Type B pancreatic cell (in vitro differentiated cells): ENCODE results near the gene S100A12. TPM values are rescaled to one million over a fixed set of nuclear protein-coding genes. Genes with fewer than 3 reads are reported as not detected.

Experiments used
- DNase-seq: peaks from one replicate; pipeline ENCODE4 v3.0.0; 2021; ENCODE audit warnings: mixed read lengths; ENCODE audit not compliant: unreplicated experiment; ENCODE audit errors: extremely low spot score
- H3K27ac Mint-ChIP-seq: 2 replicates; pipeline ENCODE4 v1.8.0; 2021; ENCODE audit warnings: mild to moderate bottlenecking, mixed read lengths
- H3K27me3 Mint-ChIP-seq: 2 replicates; pipeline ENCODE4 v1.8.0; 2021; ENCODE audit warnings: mixed read lengths
- H3K36me3 Mint-ChIP-seq: 2 replicates; pipeline ENCODE4 v1.8.0; 2021; ENCODE audit warnings: mixed read lengths
- H3K4me1 Mint-ChIP-seq: one replicate; pipeline ENCODE4 v1.8.0; 2021; ENCODE audit warnings: mixed read lengths; ENCODE audit not compliant: unreplicated experiment
- H3K4me3 Mint-ChIP-seq: 2 replicates; pipeline ENCODE4 v1.8.0; 2021; ENCODE audit warnings: mild to moderate bottlenecking, mixed read lengths
- H3K9me3 Mint-ChIP-seq: 2 replicates; pipeline ENCODE4 v1.8.0; 2021; ENCODE audit warnings: mixed read lengths
- total RNA-seq: library from RNA; stranded (reverse); gene quantifications from 2 replicates; pipeline ENCODE4 v1.2.1, GENCODE V29; 2021; ENCODE audit warnings: low replicate concordance
- TF ChIP-seq, protein P1 (sequence below): fragments of 200-600 bp; sonication (generic); conservative IDR thresholded peaks from 2 replicates; pipeline ENCODE4 v1.5.0; 2021; ENCODE audit warnings: antibody characterized with exemption, mild to moderate bottlenecking

Gene S100A12
- total RNA-seq, 1 donor from 2014 or later, result not detected

DNA sequence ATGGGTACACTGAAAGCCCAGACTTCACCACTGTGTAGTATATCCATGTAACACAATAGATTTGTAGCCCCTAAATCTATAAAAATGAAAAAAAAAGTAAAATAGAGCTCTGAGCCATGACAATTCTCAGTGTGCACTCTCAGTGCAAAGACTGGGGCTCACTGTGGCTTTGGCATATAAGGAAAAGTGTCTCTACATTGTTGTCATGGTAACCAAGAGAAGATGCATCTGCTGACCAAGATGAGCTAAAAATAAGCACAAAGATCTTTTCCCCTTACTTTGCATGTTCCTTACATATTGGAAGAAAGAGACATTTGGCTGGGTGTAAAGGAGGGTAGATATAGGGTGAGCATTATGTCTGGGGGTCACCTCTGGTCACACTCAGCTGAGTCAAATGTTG lies 38.8 kb downstream of the S100A12 start:
- no peak for DNase-seq
- Mint-ChIP-seq H3K27ac (no peak overlapping the region), H3K27me3 (peaks cover 3% of the 10 kb centered on the region), H3K9me3 (no peaks in the 10 kb centered on the region), H3K4me1 (no peaks in the 10 kb centered on the region), H3K36me3 (no peaks in the 10 kb centered on the region), H3K4me3 (no peak overlapping the region)
- TF ChIP-seq, protein P1, sequence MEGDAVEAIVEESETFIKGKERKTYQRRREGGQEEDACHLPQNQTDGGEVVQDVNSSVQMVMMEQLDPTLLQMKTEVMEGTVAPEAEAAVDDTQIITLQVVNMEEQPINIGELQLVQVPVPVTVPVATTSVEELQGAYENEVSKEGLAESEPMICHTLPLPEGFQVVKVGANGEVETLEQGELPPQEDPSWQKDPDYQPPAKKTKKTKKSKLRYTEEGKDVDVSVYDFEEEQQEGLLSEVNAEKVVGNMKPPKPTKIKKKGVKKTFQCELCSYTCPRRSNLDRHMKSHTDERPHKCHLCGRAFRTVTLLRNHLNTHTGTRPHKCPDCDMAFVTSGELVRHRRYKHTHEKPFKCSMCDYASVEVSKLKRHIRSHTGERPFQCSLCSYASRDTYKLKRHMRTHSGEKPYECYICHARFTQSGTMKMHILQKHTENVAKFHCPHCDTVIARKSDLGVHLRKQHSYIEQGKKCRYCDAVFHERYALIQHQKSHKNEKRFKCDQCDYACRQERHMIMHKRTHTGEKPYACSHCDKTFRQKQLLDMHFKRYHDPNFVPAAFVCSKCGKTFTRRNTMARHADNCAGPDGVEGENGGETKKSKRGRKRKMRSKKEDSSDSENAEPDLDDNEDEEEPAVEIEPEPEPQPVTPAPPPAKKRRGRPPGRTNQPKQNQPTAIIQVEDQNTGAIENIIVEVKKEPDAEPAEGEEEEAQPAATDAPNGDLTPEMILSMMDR, result no peak

DNA sequence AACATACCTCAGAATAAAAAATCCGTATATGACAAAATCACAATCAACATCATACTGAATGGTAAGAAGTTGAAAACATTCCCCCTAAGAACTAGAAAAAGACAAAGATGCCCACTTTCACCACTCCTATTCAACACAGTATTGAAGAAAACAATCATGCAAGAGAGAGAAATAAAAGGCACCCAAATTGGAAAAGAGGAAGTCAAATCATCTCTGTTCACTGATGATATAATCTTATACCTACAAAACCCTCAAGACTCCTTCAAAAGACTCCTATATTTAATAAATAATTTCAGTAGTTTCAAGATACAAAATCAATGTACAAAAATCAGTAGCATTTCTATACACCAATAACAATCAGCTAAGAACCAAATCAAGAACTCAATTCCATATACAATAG lies 41.5 kb downstream of the S100A12 start:
- Mint-ChIP-seq H3K27me3 (peaks cover 3% of the 10 kb centered on the region), H3K4me1 (no peaks in the 10 kb centered on the region), H3K9me3 (no peaks in the 10 kb centered on the region), H3K4me3 (no peak overlapping the region), H3K36me3 (no peaks in the 10 kb centered on the region), H3K27ac (no peak overlapping the region)
- DNase-seq, result no peak
- TF ChIP-seq, protein P1, result no peak

GRCh38 chr1:153324912-153325311 lies 50.5 kb downstream of the S100A12 start:
- TF ChIP-seq, protein P1, result no peak
- Mint-ChIP-seq H3K27me3 (no peaks in the 10 kb centered on the region), H3K9me3 (peaks cover 5% of the 10 kb centered on the region), H3K4me3 (no peak overlapping the region), H3K36me3 (no peaks in the 10 kb centered on the region), H3K4me1 (no peaks in the 10 kb centered on the region), H3K27ac (no peak overlapping the region)
- DNase-seq, result no peak

Other genes with a start within 250 kb of the S100A12 start
- not detected in 2 replicates for gene SPRR2G, start 224.7 kb downstream of the S100A12 start, total RNA-seq
- not detected in 2 replicates for gene LELP1, start 172.2 kb downstream of the S100A12 start, total RNA-seq
- gene PRR9, start 158.0 kb downstream of the S100A12 start, total RNA-seq, result not detected in 2 replicates
- gene LORICRIN, start 115.9 kb downstream of the S100A12 start, total RNA-seq, result not detected in 2 replicates
- gene PGLYRP3, start 62.7 kb downstream of the S100A12 start, total RNA-seq, result 0.87 and 1.3 TPM in 2 replicates
- 4.4 and 5.9 TPM in 2 replicates for gene PGLYRP4, start 26.8 kb downstream of the S100A12 start, total RNA-seq
- 1,065 and 1,707 TPM in 2 replicates for gene S100A9, start 17.8 kb downstream of the S100A12 start, total RNA-seq
- 667 and 678 TPM in 2 replicates for gene S100A8, start 15.5 kb upstream of the S100A12 start, total RNA-seq
- gene S100A7A, start 40.9 kb upstream of the S100A12 start, total RNA-seq, result not detected in 2 replicates
- gene S100A7, start 85.0 kb upstream of the S100A12 start, total RNA-seq, result 6.2 and 10.2 TPM in 2 replicates
- 21.9 and 1,154 TPM in 2 replicates for gene S100A6, start 160.4 kb upstream of the S100A12 start, total RNA-seq
- gene S100A5, start 165.3 kb upstream of the S100A12 start, total RNA-seq, result 0.62 TPM in 1 of 2 replicates, not detected in the other
- 61.0 and 200 TPM in 2 replicates for gene S100A4, start 170.2 kb upstream of the S100A12 start, total RNA-seq
- gene S100A3, start 173.6 kb upstream of the S100A12 start, total RNA-seq, result 1.4 and 2.8 TPM in 2 replicates
- 0.75 and 2.4 TPM in 2 replicates for gene S100A2, start 190.2 kb upstream of the S100A12 start, total RNA-seq
- 173 and 517 TPM in 2 replicates for gene S100A16, start 237.5 kb upstream of the S100A12 start, total RNA-seq
- gene S100A14, start 240.7 kb upstream of the S100A12 start, total RNA-seq, result 139 and 266 TPM in 2 replicates